Measurements from ENCODE around the gene ITFG2.
"Not testable (repeated sequence)": the region's sequence is repeated elsewhere in the genome, so short reads cannot be mapped to it uniquely, and the experiment has no call there.

The ITFG2 gene

DNA sequence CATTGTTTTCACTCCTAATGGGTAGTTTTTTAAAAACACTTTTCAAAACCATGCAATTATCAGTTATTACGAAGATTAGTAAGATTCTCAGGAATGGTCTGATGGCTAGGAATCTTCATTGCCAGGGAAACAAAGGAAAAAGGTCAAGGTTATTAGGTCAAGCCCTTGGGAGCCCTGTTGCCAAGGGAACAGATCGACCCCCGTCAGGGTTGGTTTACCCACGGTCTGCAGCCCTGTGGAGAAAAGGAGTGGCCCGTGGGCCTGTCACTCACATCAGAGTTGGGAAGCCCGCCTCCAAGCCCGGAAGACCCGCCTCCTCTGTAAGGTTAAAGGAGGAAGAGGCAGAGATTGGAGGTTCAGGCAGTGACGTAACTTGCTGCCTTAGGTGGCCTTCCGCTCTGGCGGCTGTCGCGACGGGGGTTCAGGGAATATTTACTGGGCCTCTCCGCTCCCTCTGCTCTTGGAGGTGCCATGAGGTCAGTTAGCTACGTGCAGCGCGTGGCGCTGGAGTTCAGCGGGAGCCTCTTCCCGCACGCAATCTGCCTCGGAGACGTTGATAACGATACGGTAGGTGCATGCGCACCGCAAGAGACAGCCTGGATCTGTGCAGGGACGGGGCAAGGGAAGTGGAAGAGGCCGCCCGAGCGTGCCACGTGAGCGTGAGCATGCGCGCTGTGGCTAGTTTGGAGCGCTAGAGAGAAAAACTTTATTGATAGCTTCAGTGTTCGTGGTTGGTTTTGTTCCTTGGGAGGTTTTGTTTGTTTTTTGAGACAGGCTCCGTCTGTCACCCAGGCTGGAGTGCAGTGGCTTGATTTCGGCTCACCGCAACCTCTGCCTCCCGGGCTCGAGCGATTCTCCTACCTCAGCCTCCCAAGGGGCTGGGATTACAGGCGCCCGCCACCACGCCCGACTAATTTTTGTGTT, at the start of gene ITFG2:
ITFG2 (plus strand) TSS at position 379 of the 924 bp plus-strand sequence; CDS start at position 472, 93 bp downstream.
- peak; percentile 97 for DNase-seq

DNA sequence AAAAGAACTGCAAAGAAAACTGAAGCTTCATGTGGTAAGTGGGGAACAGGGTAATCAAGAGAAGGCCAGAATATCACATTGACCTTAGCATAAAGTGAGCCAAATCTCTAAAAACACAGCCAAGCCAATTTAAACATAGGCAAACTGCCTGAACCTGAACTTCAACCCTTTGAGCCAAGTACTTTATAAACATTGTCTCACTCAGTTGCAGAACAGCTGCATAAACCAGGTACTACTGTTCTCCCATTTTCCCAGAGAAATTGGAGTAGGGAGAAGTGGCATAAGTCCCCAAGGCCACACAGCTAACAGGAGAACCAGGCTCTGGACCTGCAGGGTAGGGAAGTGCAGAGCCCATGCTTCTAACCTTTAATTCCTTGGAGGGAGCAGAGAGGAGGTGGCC, 48.1 kb upstream of the ITFG2 start:
- DNase-seq, result no peak

- no peak for DNase-seq
Measured at GRCh38 chr12:2765052-2765451, 47.4 kb upstream of the ITFG2 start.

GRCh38 chr12:2765608-2766007, 46.9 kb upstream of the ITFG2 start:
- DNase-seq, result no peak

DNA sequence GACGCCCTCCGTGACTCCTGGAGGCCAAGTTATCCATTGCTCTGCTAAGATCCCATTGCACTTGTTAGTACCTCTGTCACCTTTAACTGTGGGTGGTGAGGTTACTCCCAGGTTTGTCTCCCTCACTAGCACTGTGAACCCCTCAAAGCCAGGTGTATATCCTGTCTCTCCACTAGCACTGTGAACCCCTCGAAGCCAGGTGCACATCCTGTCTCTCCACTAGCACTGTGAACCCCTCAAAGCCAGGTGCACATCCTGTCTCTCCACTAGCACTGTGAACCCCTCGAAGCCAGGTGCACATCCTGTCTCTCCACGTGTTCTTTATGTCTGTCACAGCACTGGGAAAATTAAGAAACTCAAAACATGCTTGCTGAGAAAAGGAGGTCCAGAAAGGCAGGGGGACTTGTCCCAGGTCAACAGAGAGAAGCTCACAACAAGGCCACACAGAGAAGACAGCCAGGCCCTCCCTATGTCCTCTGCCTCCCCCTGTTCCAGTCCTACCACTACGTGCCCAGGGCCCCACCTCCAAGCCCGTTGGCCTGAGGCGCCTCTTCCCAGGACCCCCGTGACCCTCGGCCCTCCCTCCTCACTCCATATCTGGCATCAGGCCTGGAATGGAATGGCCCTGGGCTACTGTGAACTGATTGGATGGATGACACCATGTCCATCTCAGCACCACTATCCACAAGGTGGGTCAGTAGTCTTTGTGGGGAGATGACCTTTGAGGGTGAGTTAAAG, 44.1 kb upstream of the ITFG2 start:
- no peak for DNase-seq

- DNase-seq, result no peak
Measured at GRCh38 chr12:2769866-2770533, 42.5 kb upstream of the ITFG2 start.

GRCh38 chr12:2770544-2770943, 41.9 kb upstream of the ITFG2 start:
- DNase-seq, result not testable (repeated sequence)

DNA sequence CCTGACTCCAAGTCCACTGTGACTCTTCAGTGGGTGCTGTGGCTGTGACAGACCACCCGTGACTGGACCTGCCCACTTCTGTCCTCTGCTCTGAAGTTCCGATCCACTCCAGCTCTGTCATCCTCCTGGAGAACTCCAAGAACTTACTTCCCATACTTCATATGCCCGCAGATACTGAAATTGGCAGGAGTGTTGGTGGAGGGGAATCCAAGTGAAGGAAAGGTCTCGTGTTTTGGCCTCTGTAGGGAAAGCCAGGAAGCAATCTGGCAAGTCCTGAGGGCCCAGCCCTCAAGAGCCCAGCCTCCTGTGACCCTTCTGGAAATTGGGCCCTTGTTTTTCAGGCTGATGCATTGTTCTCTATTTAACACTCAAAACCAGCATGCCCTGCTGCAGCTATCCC, 40.1 kb upstream of the ITFG2 start:
- DNase-seq, result no peak

DNA sequence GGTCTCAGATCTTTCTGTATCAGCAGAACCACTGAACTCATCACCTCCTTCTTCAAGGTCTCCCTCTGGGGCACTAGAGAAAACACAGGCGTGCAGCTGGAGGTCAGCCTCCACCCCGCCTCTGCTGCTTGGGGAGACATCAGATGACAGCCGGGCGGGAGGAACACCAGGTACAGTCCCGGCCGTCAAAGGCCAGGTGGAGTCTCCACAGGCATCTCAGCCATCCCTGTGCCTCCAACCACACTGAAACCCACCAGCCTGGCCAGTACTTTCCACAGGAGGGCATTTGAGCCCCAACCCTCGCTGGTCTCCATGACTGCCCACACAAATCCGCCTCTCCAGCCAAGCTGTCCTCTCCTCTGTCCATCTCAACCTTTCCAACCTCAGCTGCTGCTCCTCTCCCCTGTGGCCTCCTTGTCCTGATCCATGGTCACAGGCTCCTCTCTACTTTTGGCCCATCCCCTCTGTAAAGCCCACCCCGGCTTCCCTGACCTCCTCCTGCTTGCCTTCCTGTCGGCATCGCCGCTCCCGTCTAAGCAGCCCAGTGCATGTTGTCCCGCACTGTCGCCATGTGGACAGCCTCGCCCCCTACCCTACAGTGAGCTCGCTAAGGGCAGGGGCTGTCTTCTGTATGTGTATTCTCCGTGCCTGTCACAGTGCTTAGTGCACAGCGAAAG, 39.1 kb upstream of the ITFG2 start:
- no peak for DNase-seq

GRCh38 chr12:2775431-2775830, 37.0 kb upstream of the ITFG2 start:
- no peak for DNase-seq

- DNase-seq, result no peak
Measured at GRCh38 chr12:2776129-2776806, 36.2 kb upstream of the ITFG2 start.

- DNase-seq, result no peak
Measured at GRCh38 chr12:2779281-2779680, 33.2 kb upstream of the ITFG2 start.

GRCh38 chr12:2783936-2784600, 28.4 kb upstream of the ITFG2 start:
- peak; percentile 34 for DNase-seq

DNA sequence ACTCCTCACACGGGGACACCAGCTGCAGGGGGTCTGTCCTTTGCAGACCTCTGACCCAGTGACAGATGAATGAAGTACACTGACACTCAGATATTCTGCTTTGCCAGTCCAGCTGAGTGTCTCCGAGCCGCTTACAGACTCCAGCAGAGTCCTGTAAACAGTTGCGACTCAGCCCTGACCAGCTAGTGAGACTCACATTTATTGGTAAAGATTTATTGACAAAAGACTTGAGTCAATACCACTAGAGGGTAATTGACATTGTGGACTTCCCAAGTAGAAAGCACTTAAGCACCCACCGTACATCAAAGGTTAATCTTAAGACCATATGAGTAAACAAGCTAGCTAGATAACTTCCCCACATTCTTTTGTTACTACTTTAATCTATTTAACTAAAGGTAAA, 27.5 kb upstream of the ITFG2 start:
- DNase-seq, result no peak

DNA sequence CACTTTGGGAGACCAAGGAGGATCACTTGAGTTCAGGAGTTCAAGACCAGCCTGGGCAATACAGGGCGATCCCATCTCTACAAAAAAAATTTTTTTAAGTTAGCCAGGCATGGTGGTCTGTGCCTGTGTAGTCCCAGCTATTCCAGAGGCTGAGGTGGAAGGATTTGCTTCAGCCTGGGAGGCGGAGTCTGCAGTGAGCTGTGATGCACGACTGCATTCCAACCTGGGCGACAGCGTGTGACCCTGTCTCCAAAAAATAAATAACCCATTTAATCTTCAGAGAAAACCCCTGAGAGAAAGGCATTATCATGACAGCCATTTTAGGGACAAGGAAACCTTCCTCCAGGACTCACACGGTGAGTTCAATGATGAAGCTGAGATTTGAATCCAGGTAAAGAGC, 21.4 kb upstream of the ITFG2 start:
- DNase-seq, result no peak

DNA sequence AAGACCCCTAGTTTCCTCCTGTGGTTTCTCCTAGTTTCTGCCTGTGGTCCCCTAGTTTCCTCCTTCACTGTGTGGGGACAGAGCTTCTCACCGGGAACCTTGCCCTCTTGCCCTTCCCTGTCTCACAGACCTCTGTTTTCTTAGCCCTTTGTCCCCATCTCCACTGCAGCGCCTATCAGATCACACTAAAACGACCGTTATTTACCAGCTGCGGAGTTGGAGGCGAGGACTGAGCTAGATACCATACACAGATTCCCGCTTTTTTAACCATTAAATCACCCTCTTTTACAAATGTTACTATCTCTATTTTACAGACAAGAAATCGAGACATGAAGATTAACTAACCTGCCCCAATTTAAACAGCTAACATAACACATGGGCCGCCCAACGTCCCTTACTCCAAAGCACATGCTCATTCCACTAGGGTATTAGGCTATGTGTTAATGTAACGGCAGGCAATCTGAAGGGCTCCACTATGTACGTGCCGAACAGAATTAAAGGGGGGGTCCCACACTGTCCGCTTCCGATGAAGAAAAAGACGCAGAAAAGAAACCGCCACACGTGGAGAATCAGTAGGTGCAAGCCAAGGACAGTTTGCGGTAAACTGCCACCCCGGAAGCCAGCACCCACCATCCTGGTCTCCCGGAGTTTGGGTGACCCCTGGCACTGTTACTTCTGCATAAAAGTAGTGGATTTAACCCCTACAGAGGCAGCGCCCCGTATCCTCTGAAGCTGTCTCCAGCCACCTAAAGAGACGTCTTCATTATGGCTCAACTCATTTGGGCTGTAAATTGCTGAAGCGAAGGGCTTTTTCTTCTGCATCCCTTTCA, 19.6 kb upstream of the ITFG2 start:
- no peak for DNase-seq

DNA sequence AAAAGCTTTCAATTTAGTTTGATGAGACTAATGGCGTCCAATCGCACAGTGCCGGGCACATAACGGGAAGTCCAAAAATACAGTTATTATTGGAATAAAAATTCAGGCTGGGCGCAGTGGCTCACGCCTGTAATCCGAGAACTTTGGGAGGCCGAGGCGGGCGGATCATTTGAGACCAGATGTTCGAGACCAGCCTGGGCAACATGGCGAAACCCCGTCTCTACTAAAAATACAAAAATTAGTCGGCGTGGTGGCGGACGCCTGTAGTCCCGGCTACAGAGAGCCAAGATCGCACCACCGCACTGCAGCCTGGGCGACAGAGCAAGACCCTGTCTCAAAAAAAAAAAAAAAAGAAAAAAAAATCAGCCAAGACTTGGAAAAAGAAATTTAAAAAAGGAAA, 18.9 kb upstream of the ITFG2 start:
- no peak for DNase-seq

GRCh38 chr12:2794191-2794735, 18.2 kb upstream of the ITFG2 start:
- peak; percentile 7 for DNase-seq

- peak; percentile 88 for DNase-seq
Measured at GRCh38 chr12:2794736-2795289, 17.7 kb upstream of the ITFG2 start, which contains the start of gene FKBP4. Gene FKBP4 (plus strand): TSS chr12:2794970. CDS start chr12:2795140, 170 bp downstream.

Measured in stimulated activated CD4-positive, alpha-beta T cell treated with anti-CD3 and anti-CD28 coated beads, Interleukin-1b, Interleukin-23, amount 100 ng/mL, for 48 hours (primary cell).